ENCODE measurements around the gene TMEM232. TPM values are rescaled to one million over a fixed set of nuclear protein-coding genes. Genes with fewer than 3 reads are reported as not detected.

TMEM232 gene
- total RNA-seq, 4 donors from 2014 or later = 3.8 to 13.1 (median 4.1) TPM; not detected in 1

DNA sequence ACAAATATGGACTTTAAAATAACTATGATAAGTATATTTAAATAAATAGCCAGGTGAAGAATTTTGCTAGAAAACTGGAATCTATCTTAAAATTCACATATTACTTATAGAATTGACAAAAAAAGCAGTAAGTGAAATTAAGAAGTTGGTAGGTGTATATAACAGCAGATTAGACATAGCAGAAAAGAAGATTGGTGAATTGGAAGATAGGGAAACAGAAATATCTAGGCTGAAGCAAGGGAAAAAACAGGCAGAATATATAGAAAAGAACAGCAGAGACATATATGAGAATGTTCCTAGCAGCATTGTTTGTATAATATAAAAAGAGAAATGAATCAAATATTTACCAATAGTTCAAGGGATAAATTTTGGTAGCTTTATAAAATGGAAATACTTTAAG, 294.9 kb downstream of the TMEM232 start:
- no peak overlapping the region for H3K27ac ChIP-seq
- intact Hi-C loops (cut with DNase I; ENCODE audit: low total_unique reads) = no loop called here
- H3K4me3 ChIP-seq = no peak overlapping the region
- in situ Hi-C loops (cut with MboI; ENCODE audit: low pct_ligation_motif_present in 1 of 4, low pct_unique_long_range_greater_than_20kb in 1 of 4, low sequenced_read_pairs in 3 of 4) = no loop called here
- no peaks in the 10 kb centered on the region for H3K27me3 ChIP-seq
- DNase-seq = no peak
- no peaks in the 10 kb centered on the region for H3K4me1 ChIP-seq
- H3K36me3 ChIP-seq = no peaks in the 10 kb centered on the region
- H3K9me3 ChIP-seq = no peaks in the 10 kb centered on the region
- TF ChIP-seq EP300 (IDR thresholded peaks at IDR 0.05; ENCODE audit: low read depth) = no peak
- TF ChIP-seq POLR2A (IDR thresholded peaks at IDR 0.05) = no peak
- no peak for TF ChIP-seq POLR2AphosphoS5 (IDR thresholded peaks at IDR 0.05)
- TF ChIP-seq CTCF (IDR thresholded peaks at IDR 0.05) = no peak

GRCh38 chr5:110414360-110414759, 312.1 kb downstream of the TMEM232 start:
- in situ Hi-C loops (cut with MboI; ENCODE audit: low pct_ligation_motif_present in 1 of 4, low pct_unique_long_range_greater_than_20kb in 1 of 4, low sequenced_read_pairs in 3 of 4) (no loop called here), intact Hi-C loops (cut with DNase I; ENCODE audit: low total_unique reads) (no loop called here)
- no peak overlapping the region for H3K4me3 ChIP-seq
- no peak for DNase-seq
- TF ChIP-seq CTCF (IDR thresholded peaks at IDR 0.05) (peak in 1 of 5 experiments; percentile 11), EP300 (IDR thresholded peaks at IDR 0.05; ENCODE audit: low read depth) (no peak), POLR2AphosphoS5 (IDR thresholded peaks at IDR 0.05) (no peak), POLR2A (IDR thresholded peaks at IDR 0.05) (no peak)
- H3K27ac ChIP-seq = no peak overlapping the region
- no peaks in the 10 kb centered on the region for H3K4me1 ChIP-seq
- no peaks in the 10 kb centered on the region for H3K36me3 ChIP-seq
- H3K9me3 ChIP-seq = no peaks in the 10 kb centered on the region
- H3K27me3 ChIP-seq = no peaks in the 10 kb centered on the region
- WGBS, 2 donors (ENCODE audit: low coverage in 1 of 2) = 35 to 39% methylated on average over 2 of the region's 2 CpGs

DNA sequence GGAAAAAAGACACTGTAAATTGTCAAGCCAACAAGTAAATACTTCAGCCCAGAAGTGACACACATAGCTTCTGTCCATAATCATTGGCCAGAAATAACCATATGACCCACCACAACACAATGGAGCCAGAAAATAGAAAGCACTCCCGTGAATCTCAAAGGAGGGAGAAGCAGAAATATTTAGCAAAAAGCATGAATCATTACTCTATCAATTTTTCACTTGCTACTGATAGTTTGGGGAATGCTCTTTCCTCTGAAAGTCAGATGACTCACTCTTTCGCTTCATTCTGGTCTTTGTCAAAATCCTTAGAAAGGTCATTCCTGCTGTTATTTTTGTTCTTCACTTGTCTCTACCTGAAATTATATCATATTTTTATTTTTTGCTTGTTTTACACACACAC, 312.6 kb downstream of the TMEM232 start:
- DNase-seq = no peak
- H3K27me3 ChIP-seq = no peaks in the 10 kb centered on the region
- H3K9me3 ChIP-seq = no peaks in the 10 kb centered on the region
- TF ChIP-seq POLR2A (IDR thresholded peaks at IDR 0.05) = no peak
- no peak for TF ChIP-seq CTCF (IDR thresholded peaks at IDR 0.05)
- TF ChIP-seq EP300 (IDR thresholded peaks at IDR 0.05; ENCODE audit: low read depth) = no peak
- no peak for TF ChIP-seq POLR2AphosphoS5 (IDR thresholded peaks at IDR 0.05)
- H3K27ac ChIP-seq = no peak overlapping the region
- no peak overlapping the region for H3K4me3 ChIP-seq
- no peaks in the 10 kb centered on the region for H3K4me1 ChIP-seq
- WGBS, 2 donors (ENCODE audit: low coverage in 1 of 2) = 65 to 69% methylated on average over 2 of the region's 2 CpGs
- intact Hi-C loops (cut with DNase I; ENCODE audit: low total_unique reads) = no loop called here
- in situ Hi-C loops (cut with MboI; ENCODE audit: low pct_ligation_motif_present in 1 of 4, low pct_unique_long_range_greater_than_20kb in 1 of 4, low sequenced_read_pairs in 3 of 4) = no loop called here
- H3K36me3 ChIP-seq = no peaks in the 10 kb centered on the region

DNA sequence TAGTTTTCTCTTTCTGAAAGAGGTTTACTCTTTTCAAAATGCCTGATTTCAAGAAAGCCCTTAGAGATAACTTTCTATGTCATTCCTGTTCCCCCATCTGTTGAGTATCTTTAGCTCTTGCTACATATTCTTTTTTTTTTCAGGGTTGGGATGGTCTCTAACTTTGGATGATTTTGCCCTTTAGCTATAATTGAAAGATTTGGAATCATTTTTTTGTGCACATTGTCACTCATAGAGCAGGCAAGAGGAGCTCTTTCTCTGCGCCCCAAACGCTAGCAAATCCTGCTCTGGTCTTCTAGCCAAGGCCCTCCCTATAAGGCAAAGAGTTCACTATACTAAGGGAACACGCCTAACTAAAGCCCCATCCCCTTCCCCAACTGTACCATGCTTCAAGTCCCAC, 316.9 kb downstream of the TMEM232 start:
- Histone ChIP-seq H3K36me3 (no peaks in the 10 kb centered on the region), H3K9me3 (no peaks in the 10 kb centered on the region), H3K4me3 (no peak overlapping the region), H3K27me3 (no peaks in the 10 kb centered on the region), H3K4me1 (no peaks in the 10 kb centered on the region), H3K27ac (no peak overlapping the region)
- intact Hi-C loops (cut with DNase I; ENCODE audit: low total_unique reads) (no loop called here), in situ Hi-C loops (cut with MboI; ENCODE audit: low pct_ligation_motif_present in 1 of 4, low pct_unique_long_range_greater_than_20kb in 1 of 4, low sequenced_read_pairs in 3 of 4) (no loop called here)
- no peak for TF ChIP-seq EP300 (IDR thresholded peaks at IDR 0.05; ENCODE audit: low read depth)
- TF ChIP-seq CTCF (IDR thresholded peaks at IDR 0.05) = no peak
- TF ChIP-seq POLR2AphosphoS5 (IDR thresholded peaks at IDR 0.05) = no peak
- TF ChIP-seq POLR2A (IDR thresholded peaks at IDR 0.05) = no peak
- WGBS, 2 donors (ENCODE audit: low coverage in 1 of 2) = 75 to 89% methylated on average over 2 to 3 of the region's 3 CpGs
- DNase-seq = no peak

All from transverse colon (tissue), 4 donors.